GM23248 (cell line): ENCODE data around the gene BCAR3.

Experiments
- EZH2 ChIP-seq: fragments of 200-600 bp; sonication (generic); IDR thresholded peaks from 2 replicates; pipeline ENCODE4 v1.6.1; 2018; ENCODE audit warnings: antibody characterized with exemption, mild to moderate bottlenecking; ENCODE audit not compliant: insufficient read depth, poor library complexity, severe bottlenecking
- EZH2phosphoT487 ChIP-seq: fragments of 200-600 bp; sonication (generic); IDR thresholded peaks from 2 replicates; pipeline ENCODE4 v1.6.1; 2018; ENCODE audit warnings: antibody characterized with exemption, moderate library complexity, mild to moderate bottlenecking, low read depth; ENCODE audit not compliant: insufficient read depth

- TF ChIP-seq EZH2 (no peak), EZH2phosphoT487 (no peak)
Measured at GRCh38 chr1:93569489-93569888, 112.1 kb downstream of the BCAR3 start.
